Uterus (tissue), 4 donors: ENCODE data around the gene MYOG. TPM values are rescaled to one million over a fixed set of nuclear protein-coding genes. Genes with fewer than 3 reads are reported as not detected.
A peak's percentile ranks its signal among the peaks of the same experiment; 100 is the strongest.

ENCODE experiments used
- DNase-seq, 2 donors: peaks; one replicate each; pipeline ENCODE4 v3.0.0-alpha.2; 2019 to 2020
- H3K27ac ChIP-seq, 2 donors: fragments of 200-600 bp; sonication (generic); 1 replicate in 1 of 2; 2 replicates in 1 of 2; pipeline ENCODE4 v1.5.1; 2016 to 2018
- H3K27me3 ChIP-seq, 2 donors: fragments of 200-600 bp; sonication (generic); one replicate each; pipeline ENCODE4 v1.5.1; 2018 to 2019; ENCODE audit warnings: control low read depth in 1 of 2
- H3K36me3 ChIP-seq, 2 donors: fragments of 200-600 bp; sonication (generic); one replicate each; pipeline ENCODE4 v1.5.1; 2019; ENCODE audit warnings: control low read depth in 1 of 2
- H3K4me1 ChIP-seq, 2 donors: fragments of 200-600 bp; sonication (generic); one replicate each; pipeline ENCODE4 v1.5.1; 2018 to 2019; ENCODE audit warnings: control low read depth in 1 of 2
- H3K4me3 ChIP-seq, 2 donors: fragments of 200-600 bp; sonication (generic); 1 replicate in 1 of 2; 2 replicates in 1 of 2; pipeline ENCODE4 v1.5.1; 2018 to 2019; ENCODE audit warnings: mild to moderate bottlenecking in 1 of 2
- H3K9me3 ChIP-seq, 2 donors: fragments of 200-600 bp; sonication (generic); one replicate each; pipeline ENCODE4 v1.5.1; 2019; ENCODE audit warnings: control low read depth in 1 of 2
- POLR2A ChIP-seq, 2 donors: fragments of 450-650 bp; IDR thresholded peaks; one replicate each; pipeline ENCODE4 v1.6.1; 2016; ENCODE audit warnings: antibody characterized with exemption in 2 of 2, mild to moderate bottlenecking in 1 of 2, moderate library complexity in 1 of 2
- intact Hi-C: fragments of 100-400 bp; cut with DNase I; formaldehyde crosslinking; loops from one replicate; pipeline ENCODE4 v1.15.1; 2023; ENCODE audit warnings: low total_unique reads
- total RNA-seq, 4 donors: library from RNA; depleted of rRNA in 3 of 4; stranded (reverse); fragments of >200 nt in 3 of 4; gene quantifications; one replicate each; pipeline versions ENCODE4 v1.1.0 to v1.2.4, GENCODE V29; 2014 to 2023
- TF ChIP-seq, protein P1 (sequence below), 4 experiments: fragments of 200-600 bp in 2 of 4; fragments of 450-650 bp in 2 of 4; sonication (generic) in 2 of 4; IDR thresholded peaks; one replicate each; pipeline ENCODE4 v1.5.1; 2016 to 2019; ENCODE audit warnings: antibody characterized with exemption in 4 of 4, mild to moderate bottlenecking in 2 of 4, moderate library complexity in 1 of 4
- donor health status: DM: yes; HTN: yes; CAD: no.

MYOG gene
- total RNA-seq, 4 donors from 2014 or later = not detected

DNA sequence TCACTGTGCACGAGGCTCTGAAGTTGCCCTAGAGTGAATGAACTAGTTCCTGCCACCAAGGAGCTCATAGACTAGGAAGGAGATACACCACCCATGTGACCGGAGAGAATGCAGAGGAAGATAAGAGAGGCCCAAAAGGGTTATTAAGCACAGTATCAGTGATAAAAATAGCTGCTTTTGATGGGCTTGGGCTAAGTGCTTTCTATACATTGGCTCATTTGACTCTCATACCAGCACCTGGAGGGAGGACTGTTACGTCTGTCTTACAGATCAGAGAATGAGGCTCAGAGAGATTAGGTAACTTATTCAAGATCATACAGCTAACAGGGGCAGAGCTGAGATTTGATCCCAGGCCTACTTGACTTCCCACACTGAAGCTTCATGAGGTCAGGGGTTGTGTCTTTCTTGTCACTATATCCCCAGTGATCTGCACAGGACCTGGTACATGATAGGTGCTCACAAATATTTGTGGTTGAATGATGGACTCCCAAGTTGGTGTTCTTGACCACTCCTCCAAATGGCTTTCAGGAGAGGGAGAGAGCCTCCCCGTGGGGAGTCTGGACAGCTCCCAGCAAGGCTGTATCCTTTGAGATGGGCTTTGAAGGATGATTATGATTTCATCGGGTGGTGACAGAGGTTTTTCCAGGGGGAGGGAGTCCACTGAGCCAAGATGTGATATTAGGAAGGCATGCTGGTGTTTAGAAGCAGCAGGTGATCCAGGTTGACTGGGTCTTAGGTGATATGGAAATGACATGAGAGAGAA lies 45.1 kb downstream of the MYOG start:
- Histone ChIP-seq H3K27ac (no peak overlapping the region), H3K4me1 (no peaks in the 10 kb centered on the region), H3K36me3 (no peaks in the 10 kb centered on the region), H3K9me3 (no peaks in the 10 kb centered on the region), H3K4me3 (no peak overlapping the region), H3K27me3 (no peaks in the 10 kb centered on the region)
- intact Hi-C loops = no loop called here
- TF ChIP-seq POLR2A (IDR thresholded peaks at IDR 0.05) = no peak
- TF ChIP-seq, protein P1, sequence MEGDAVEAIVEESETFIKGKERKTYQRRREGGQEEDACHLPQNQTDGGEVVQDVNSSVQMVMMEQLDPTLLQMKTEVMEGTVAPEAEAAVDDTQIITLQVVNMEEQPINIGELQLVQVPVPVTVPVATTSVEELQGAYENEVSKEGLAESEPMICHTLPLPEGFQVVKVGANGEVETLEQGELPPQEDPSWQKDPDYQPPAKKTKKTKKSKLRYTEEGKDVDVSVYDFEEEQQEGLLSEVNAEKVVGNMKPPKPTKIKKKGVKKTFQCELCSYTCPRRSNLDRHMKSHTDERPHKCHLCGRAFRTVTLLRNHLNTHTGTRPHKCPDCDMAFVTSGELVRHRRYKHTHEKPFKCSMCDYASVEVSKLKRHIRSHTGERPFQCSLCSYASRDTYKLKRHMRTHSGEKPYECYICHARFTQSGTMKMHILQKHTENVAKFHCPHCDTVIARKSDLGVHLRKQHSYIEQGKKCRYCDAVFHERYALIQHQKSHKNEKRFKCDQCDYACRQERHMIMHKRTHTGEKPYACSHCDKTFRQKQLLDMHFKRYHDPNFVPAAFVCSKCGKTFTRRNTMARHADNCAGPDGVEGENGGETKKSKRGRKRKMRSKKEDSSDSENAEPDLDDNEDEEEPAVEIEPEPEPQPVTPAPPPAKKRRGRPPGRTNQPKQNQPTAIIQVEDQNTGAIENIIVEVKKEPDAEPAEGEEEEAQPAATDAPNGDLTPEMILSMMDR (IDR thresholded peaks at IDR 0.05) = no peak
- DNase-seq = no peak

DNA sequence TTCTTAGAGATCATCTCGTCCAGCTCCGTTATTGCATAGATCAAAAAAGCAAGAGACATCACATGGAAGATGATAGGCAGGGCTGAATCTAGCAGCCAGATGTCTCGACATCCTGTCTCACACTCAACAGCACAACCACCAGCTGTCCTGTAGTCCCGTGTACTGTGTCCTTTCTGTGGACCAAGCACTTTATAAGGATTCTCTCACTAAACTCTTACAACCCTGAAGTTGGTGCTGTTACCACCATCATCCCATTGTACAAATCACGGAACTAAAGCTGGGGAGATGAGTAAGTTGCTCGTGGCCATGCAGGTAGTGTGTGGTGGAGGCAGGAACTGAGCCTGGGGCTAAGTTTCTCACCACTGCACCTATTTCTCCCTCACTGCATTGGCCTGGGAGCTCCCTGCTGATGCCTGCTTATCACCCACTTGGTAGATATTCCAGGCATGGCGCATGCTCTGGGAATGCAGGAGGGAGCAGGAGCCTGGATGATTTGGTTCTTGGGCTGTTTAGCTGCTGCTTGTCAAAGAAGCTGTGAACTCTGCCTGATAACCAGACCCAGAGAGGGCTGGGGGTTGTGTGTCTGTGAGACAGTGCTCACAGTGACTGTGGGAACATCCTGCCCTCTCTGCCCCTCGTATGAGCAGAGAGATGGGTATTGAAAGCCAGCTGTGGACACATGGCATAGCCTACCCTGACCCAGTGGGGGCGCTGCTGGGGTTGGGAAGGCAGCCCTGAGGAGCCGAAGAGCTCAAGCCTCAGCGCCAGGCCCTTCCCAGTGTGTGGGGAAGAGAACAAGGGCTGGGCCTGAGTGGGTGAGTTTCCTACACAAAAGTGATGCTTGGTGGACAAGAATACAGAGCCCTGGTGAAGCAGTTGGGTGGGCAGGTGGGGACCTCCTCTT lies 46.0 kb downstream of the MYOG start:
- Histone ChIP-seq H3K27ac (no peak overlapping the region), H3K4me1 (no peaks in the 10 kb centered on the region), H3K27me3 (no peaks in the 10 kb centered on the region), H3K4me3 (no peak overlapping the region), H3K9me3 (no peaks in the 10 kb centered on the region), H3K36me3 (no peaks in the 10 kb centered on the region)
- intact Hi-C loops = loop anchor here (2.0 kb wide), 1 partner anchor 179 kb away; no protein-coding TSS in a partner anchor
- no peak for TF ChIP-seq POLR2A (IDR thresholded peaks at IDR 0.05)
- DNase-seq = peak in 1 of 2 donors; percentile 0

DNA sequence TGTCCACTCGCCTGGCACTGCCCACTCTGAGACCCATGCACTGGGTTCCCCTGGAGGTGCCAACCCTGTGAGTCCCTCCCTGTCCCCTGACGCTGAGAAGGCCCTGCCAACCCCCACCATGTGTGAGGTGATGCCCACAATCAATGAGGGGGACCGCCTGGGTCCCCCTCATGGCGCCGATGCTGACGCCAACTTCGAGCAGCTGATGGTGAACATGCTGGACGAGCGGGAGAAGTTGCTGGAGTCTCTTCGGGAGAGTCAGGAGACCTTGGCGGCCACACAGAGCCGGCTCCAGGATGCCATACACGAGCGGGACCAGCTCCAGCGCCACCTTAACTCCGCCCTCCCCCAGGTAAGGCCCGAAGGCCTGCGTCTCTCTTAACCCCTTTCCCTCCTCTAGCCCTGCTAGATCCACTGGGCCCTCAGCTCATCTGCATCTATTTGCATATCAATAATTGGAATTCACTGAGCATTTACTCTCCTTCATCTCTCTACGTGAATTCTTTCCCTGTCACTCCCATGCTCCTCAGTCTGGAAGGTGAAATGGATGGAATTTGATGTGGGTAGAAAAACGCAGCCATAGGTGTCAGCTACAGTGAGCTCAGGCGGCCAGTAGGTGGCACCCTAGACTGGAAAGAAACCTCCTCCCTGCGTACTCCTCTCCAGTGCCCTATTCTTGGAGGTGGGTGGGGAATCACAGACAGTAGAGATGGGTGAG lies 46.8 kb downstream of the MYOG start:
- no peaks in the 10 kb centered on the region for H3K4me1 ChIP-seq
- TF ChIP-seq, protein P1 (IDR thresholded peaks at IDR 0.05) = peak; percentile 89 to 92 (median 91)
- TF ChIP-seq POLR2A (IDR thresholded peaks at IDR 0.05) = no peak
- H3K9me3 ChIP-seq = no peaks in the 10 kb centered on the region
- peak; percentile 77 to 81 for DNase-seq
- no peak overlapping the region for H3K4me3 ChIP-seq
- H3K27me3 ChIP-seq = no peaks in the 10 kb centered on the region
- intact Hi-C loops = loop anchor here (2.0 kb wide), 1 partner anchor 180 kb away; no protein-coding TSS in a partner anchor
- no peak overlapping the region for H3K27ac ChIP-seq
- H3K36me3 ChIP-seq = no peaks in the 10 kb centered on the region

DNA sequence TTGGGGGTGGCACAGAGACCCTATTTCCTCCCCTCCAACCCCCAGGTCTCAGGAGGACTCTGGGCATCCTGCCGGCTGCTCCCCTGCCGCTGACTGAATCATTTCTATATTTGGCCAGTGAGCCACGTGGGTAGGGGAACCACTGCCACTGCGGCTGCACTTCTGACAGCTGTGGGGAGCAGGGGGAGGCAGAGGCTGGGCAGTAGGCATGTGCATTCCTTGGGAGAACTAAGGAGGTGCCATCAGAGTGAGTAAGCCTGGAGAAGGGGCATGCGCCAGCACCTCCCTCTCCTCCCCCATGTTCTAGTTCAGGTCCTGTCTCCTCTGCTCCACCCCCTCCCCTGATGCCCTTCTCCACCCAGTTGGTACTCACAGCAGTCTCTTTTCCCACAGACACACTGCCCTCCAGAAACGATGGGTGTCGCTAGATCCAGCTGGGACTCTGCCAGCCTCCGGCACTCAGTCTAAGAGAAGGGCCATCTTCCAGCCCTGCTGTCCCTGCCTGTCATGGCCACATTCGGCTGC lies 47.5 kb downstream of the MYOG start:
- H3K27ac ChIP-seq = peak overlapping the region; percentile 54 to 58
- H3K9me3 ChIP-seq = no peaks in the 10 kb centered on the region
- no peak for TF ChIP-seq POLR2A (IDR thresholded peaks at IDR 0.05)
- TF ChIP-seq, protein P1 (IDR thresholded peaks at IDR 0.05) = no peak
- peak; percentile 53 to 64 for DNase-seq
- no peaks in the 10 kb centered on the region for H3K27me3 ChIP-seq
- no peaks in the 10 kb centered on the region for H3K4me1 ChIP-seq
- no peaks in the 10 kb centered on the region for H3K36me3 ChIP-seq
- no peak overlapping the region for H3K4me3 ChIP-seq
- intact Hi-C loops = loop anchor here (2.0 kb wide), 1 partner anchor 181 kb away; no protein-coding TSS in a partner anchor
